Urinary bladder (tissue), 4 donors: ENCODE data around the gene ATP11B. TPM values are rescaled to one million over a fixed set of nuclear protein-coding genes. Genes with fewer than 3 reads are reported as not detected.

Source experiments
- DNase-seq: peaks from one replicate; pipeline ENCODE4 v3.0.0-alpha.2; 2015; ENCODE audit errors: extremely low spot score
- H3K27ac ChIP-seq: one replicate; pipeline ENCODE4 v1.5.1; 2013; ENCODE audit warnings: low read depth, mild to moderate bottlenecking, moderate library complexity
- H3K36me3 ChIP-seq: one replicate; pipeline ENCODE4 v1.6.1; 2013; ENCODE audit warnings: mild to moderate bottlenecking, moderate library complexity; ENCODE audit not compliant: insufficient read depth
- H3K4me1 ChIP-seq: one replicate; pipeline ENCODE4 v1.6.1; 2013; ENCODE audit warnings: mild to moderate bottlenecking, moderate library complexity; ENCODE audit not compliant: insufficient read depth
- H3K4me3 ChIP-seq: one replicate; pipeline ENCODE4 v1.5.1; 2013; ENCODE audit warnings: low read depth, low read length
- WGBS: extraction: QIAGEN DNeasy Blood & Tissue Kit; methylation state at CpG from one replicate; pipeline ENCODE4 v1.1.7; 2013; 5-methylcytosine and 5-hydroxymethylcytosine counted together
- polyA plus RNA-seq: library from polyadenylated mRNA; stranded (reverse); fragments of 200-250 nt; gene quantifications from one replicate; pipeline ENCODE4 v1.2.3, GENCODE V29; 2013
- total RNA-seq: library from RNA; depleted of rRNA; stranded (reverse); fragments of >200 nt; gene quantifications from one replicate; pipeline ENCODE4 v1.2.3, GENCODE V29; 2014
- donor health status: healthy with polysubstance abuse.
- donor health status: healthy.

Gene ATP11B
- total and polyA plus RNA-seq, 2 donors, result 18.5 to 165 TPM

DNA sequence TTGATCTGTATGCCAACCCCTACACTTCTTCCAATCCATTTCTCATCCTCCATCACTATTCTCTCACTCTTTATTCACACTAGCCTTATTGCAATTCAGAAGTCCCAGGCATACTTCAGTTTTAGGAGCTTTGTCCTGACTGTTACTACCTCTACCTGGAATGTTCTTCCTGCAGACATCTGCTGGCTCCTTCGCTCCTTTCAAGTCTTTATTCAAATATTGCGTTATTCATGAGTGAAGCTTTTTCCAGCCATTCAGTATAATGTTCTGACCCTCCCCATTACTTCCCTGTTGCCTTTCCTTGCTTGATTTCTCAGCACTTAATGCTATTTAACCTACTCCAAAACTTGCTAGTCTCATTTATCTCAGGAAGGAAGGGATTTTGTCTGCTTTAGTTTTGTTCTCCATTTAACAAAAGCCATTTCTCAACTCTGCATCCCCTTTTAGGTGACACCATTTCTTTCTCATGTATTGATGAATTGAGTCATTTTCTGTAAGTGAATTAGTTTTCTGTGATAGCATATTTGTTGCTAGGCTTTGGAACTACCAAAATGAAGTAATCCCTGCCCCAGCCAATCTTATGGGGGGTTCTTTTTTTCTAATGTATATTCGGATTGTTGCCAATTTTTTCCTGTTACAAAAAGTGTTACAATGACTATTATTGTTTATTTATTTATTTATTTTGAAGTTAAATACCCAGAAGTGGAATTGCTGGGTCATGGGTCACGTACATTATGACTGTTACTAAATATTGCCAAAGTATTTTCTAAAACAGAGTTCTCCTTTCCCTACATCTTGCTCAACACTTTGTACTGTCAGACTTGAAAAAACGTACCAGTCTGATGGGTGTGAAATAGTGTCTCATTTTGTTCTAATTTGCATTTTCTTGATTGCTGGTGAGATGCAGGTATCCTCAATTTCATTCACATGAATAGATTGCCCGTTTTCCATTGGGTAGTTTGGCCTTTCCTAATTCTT, 9.4 kb downstream of the ATP11B start:
- H3K36me3 ChIP-seq, result no peaks in the 10 kb centered on the region
- DNase-seq, result no peak
- no peaks in the 10 kb centered on the region for H3K4me1 ChIP-seq
- H3K27ac ChIP-seq, result no peak overlapping the region
- WGBS, result 83% methylated on average over 6 of the region's 6 CpGs
- no peak overlapping the region for H3K4me3 ChIP-seq

GRCh38 chr3:182803596-182803995, 10.3 kb downstream of the ATP11B start:
- WGBS, result 75% methylated on average over 4 of the region's 4 CpGs
- H3K36me3 ChIP-seq, result no peaks in the 10 kb centered on the region
- no peak overlapping the region for H3K27ac ChIP-seq
- no peak overlapping the region for H3K4me3 ChIP-seq
- no peak for DNase-seq
- no peaks in the 10 kb centered on the region for H3K4me1 ChIP-seq

GRCh38 chr3:182807061-182807460, 13.8 kb downstream of the ATP11B start:
- 80% methylated on average over 1 of the region's 1 CpG for WGBS
- H3K4me3 ChIP-seq, result no peak overlapping the region
- no peaks in the 10 kb centered on the region for H3K36me3 ChIP-seq
- H3K4me1 ChIP-seq, result no peaks in the 10 kb centered on the region
- H3K27ac ChIP-seq, result no peak overlapping the region
- no peak for DNase-seq

- WGBS, result 70% methylated on average over 3 of the region's 3 CpGs
- H3K4me1 ChIP-seq, result no peaks in the 10 kb centered on the region
- no peak for DNase-seq
- no peak overlapping the region for H3K27ac ChIP-seq
- no peaks in the 10 kb centered on the region for H3K36me3 ChIP-seq
- no peak overlapping the region for H3K4me3 ChIP-seq
Observed at GRCh38 chr3:182808041-182808770, 14.9 kb downstream of the ATP11B start.

- H3K4me3 ChIP-seq, result no peak overlapping the region
- no peaks in the 10 kb centered on the region for H3K4me1 ChIP-seq
- no peaks in the 10 kb centered on the region for H3K36me3 ChIP-seq
- WGBS, result 96% methylated on average over 3 of the region's 3 CpGs
- H3K27ac ChIP-seq, result no peak overlapping the region
- no peak for DNase-seq
Observed at GRCh38 chr3:182809531-182809930, 16.2 kb downstream of the ATP11B start.

- no peaks in the 10 kb centered on the region for H3K36me3 ChIP-seq
- no peak overlapping the region for H3K27ac ChIP-seq
- 84% methylated on average over 3 of the region's 3 CpGs for WGBS
- H3K4me1 ChIP-seq, result no peaks in the 10 kb centered on the region
- no peak for DNase-seq
- H3K4me3 ChIP-seq, result no peak overlapping the region
Observed at GRCh38 chr3:182810574-182811268, 17.4 kb downstream of the ATP11B start.

- no peak overlapping the region for H3K27ac ChIP-seq
- no peak for DNase-seq
- no peaks in the 10 kb centered on the region for H3K4me1 ChIP-seq
- 73% methylated on average over 1 of the region's 1 CpG for WGBS
- H3K4me3 ChIP-seq, result no peak overlapping the region
- H3K36me3 ChIP-seq, result no peaks in the 10 kb centered on the region
Observed at GRCh38 chr3:182811269-182811596, 17.9 kb downstream of the ATP11B start.

- 22% methylated on average over 1 of the region's 1 CpG for WGBS
- Histone ChIP-seq H3K27ac (no peak overlapping the region), H3K4me3 (no peak overlapping the region), H3K4me1 (no peaks in the 10 kb centered on the region), H3K36me3 (no peaks in the 10 kb centered on the region)
- no peak for DNase-seq
Observed at GRCh38 chr3:182812123-182812522, 18.8 kb downstream of the ATP11B start.

DNA sequence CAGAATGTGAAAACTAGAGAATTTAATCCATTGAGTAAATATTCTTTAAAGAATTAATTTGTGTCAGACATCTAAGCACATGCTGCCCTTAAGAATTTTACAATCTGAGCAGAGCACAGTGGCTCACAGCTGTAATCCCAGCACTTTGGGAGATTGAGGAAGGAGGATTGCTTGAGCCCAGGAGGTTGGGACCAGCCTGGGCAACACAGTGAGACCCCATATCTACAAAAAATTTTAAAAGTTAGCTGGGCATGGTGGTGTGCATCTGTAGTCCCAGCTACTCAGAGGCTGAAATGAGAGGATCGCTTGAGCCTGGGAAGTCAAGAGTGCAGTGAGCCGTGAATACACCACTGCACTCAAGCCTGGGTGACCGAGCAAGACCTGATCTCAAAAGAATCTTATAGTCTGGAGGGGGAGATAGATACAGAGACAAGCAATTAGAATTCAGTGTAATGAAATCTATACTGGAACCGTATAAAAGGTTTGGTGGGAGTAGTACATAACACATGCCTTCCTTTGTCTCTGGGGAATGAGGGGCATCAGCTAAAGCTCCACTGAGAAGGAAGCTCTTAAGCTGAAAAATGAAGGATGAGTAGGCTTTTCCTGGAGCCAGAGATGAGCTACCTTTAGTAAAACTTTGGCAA, 21.2 kb downstream of the ATP11B start:
- H3K4me1 ChIP-seq, result no peaks in the 10 kb centered on the region
- DNase-seq, result no peak
- H3K4me3 ChIP-seq, result no peak overlapping the region
- H3K27ac ChIP-seq, result no peak overlapping the region
- H3K36me3 ChIP-seq, result no peaks in the 10 kb centered on the region
- WGBS, result 77% methylated on average over 4 of the region's 4 CpGs

GRCh38 chr3:182816181-182816580, 22.9 kb downstream of the ATP11B start:
- no peak overlapping the region for H3K27ac ChIP-seq
- no peaks in the 10 kb centered on the region for H3K4me1 ChIP-seq
- H3K4me3 ChIP-seq, result no peak overlapping the region
- no peak for DNase-seq
- 49% methylated on average over 1 of the region's 1 CpG for WGBS
- no peaks in the 10 kb centered on the region for H3K36me3 ChIP-seq

DNA sequence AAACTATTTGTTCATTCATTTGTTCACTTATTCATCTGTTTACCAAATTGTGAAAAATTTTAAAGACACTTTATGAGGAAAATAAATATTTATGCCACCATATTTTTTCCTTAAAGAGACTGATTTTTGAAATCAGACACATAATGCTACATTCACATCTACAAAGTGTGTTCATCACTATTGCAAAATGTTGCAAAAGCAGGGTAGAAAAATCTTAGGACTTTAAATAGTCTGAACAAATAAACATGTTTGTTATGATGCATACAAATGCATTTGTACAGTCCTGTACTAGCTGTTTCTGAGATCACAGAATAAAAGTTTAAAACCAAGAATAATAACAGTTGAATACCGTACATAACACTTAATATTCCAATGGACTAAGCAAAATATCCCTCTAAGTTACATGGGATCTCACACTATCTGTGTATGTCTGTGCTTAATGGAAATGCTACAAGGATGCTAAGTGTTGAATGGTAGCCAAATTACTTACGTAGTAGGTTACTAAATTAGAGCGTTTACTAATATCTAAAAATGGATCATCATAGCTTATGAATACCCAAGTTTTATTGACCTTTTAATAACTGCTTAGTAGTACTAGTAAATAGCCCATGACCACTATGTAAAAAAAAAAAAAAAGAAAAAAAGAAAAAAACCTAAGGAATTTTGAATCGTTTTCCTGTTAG, 25.1 kb downstream of the ATP11B start:
- WGBS, result 83% methylated on average over 4 of the region's 4 CpGs
- H3K4me1 ChIP-seq, result no peaks in the 10 kb centered on the region
- no peak overlapping the region for H3K4me3 ChIP-seq
- no peak overlapping the region for H3K27ac ChIP-seq
- no peak for DNase-seq
- H3K36me3 ChIP-seq, result no peaks in the 10 kb centered on the region

DNA sequence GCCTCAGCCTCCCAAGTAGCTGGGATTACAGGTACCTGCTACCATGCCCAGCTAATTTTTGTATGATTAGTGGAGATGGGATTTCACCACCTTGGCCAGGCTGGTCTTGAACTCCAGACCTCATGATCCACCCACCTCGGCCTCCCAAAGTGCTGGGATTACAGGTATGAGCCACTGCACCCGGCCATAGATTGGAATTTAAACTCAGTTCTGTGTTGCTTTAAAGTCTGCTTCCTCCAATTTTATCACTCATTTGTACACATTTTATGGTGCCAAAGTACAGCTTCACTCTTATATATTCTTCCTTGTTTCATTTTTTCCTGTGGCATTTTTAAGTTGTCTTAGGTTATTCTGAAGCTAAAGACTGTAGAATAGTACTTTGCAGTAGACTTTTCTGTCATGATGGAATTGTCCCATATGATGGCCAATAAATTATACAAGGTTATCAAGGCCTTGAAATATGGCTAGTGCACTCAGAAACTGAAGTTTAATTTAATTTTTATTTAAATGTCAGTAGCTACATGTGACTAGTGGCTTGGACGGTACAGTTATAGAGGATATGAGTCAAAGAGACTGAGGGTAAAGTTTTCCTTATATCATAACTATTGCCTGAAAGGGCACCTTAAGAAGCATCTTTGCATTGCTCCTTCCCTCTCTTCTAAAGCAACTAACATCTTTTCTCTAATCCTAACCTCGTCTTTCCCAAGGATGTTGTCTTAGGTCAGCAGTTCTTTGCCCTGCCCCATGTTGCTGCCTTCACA, 28.1 kb downstream of the ATP11B start:
- Histone ChIP-seq H3K4me3 (no peak overlapping the region), H3K4me1 (peaks cover under 1% of the 10 kb centered on the region), H3K36me3 (no peaks in the 10 kb centered on the region), H3K27ac (no peak overlapping the region)
- 84% methylated on average over 4 of the region's 4 CpGs for WGBS
- no peak for DNase-seq
